ENCODE measurements around the gene LIPJ.

The LIPJ gene

DNA sequence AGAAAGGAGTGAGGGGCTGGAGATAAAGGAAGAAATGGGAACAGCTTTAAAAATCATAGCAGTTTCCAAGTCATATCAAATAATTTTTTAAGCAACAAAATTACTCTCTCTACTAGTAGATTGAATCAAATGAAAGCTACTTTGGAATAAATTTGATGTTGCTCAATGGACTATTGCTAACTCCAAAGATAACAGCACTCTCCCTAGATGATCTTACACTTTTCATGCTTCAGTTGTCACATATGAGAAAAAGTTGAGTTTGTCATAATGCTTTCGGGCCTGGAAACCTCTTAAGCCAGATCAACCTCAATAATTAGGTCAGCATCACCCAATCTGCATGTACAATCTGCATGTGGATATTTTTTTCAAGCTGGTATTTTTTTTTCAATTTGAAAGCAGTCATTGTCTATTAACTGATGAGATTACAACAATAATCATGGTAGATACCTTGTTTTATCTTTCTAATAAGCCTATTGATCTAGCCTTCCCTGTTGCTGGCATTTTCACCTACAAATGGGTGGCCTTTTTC, 31.3 kb downstream of the LIPJ start:
- Histone ChIP-seq H3K36me3 (replicated peaks) (no peaks in the 10 kb centered on the region), H3K27ac (no peak overlapping the region), H3K27me3 (replicated peaks) (no peaks in the 10 kb centered on the region), H3K4me3 (ENCODE audit: low read depth, low read length) (no peak overlapping the region)
- DNase-seq = no peak
- TF ChIP-seq, protein P1, sequence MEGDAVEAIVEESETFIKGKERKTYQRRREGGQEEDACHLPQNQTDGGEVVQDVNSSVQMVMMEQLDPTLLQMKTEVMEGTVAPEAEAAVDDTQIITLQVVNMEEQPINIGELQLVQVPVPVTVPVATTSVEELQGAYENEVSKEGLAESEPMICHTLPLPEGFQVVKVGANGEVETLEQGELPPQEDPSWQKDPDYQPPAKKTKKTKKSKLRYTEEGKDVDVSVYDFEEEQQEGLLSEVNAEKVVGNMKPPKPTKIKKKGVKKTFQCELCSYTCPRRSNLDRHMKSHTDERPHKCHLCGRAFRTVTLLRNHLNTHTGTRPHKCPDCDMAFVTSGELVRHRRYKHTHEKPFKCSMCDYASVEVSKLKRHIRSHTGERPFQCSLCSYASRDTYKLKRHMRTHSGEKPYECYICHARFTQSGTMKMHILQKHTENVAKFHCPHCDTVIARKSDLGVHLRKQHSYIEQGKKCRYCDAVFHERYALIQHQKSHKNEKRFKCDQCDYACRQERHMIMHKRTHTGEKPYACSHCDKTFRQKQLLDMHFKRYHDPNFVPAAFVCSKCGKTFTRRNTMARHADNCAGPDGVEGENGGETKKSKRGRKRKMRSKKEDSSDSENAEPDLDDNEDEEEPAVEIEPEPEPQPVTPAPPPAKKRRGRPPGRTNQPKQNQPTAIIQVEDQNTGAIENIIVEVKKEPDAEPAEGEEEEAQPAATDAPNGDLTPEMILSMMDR (IDR thresholded peaks at IDR 0.05; ENCODE audit: low read depth, low read length, missing control alignments) = no peak
- in situ Hi-C loops (cut with HindIII; ENCODE audit: low pct_ligation_motif_present, low sequenced_read_pairs) = no loop called here

- TF ChIP-seq, protein P1 (IDR thresholded peaks at IDR 0.05; ENCODE audit: low read depth, low read length, missing control alignments) = no peak
- no peaks in the 10 kb centered on the region for H3K36me3 ChIP-seq (replicated peaks)
- no peak for DNase-seq
- H3K4me3 ChIP-seq (ENCODE audit: low read depth, low read length) = no peak overlapping the region
- H3K27me3 ChIP-seq (replicated peaks) = no peaks in the 10 kb centered on the region
- in situ Hi-C loops (cut with HindIII; ENCODE audit: low pct_ligation_motif_present, low sequenced_read_pairs) = no loop called here
- no peak overlapping the region for H3K27ac ChIP-seq
These were observed 31.9 kb downstream of the LIPJ start for GRCh38 chr10:88618496-88618895.

DNA sequence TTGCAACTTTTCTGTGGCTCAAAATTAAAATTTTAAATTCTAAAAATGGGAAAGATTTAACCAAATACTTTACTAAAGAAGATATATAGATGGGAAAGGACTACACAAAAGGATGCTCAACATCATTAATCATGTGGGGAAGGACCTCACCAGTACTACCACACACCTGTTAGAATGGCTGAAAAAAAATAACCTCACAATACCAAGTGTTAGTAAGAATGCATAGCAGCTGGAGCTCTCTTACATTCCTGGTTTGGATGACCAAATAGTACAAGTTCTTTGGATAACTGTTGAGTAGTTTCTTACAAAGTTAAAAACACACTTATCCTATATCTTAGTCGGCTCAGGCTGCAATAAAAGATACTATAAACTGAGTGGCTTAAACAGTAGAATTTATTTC, 33.9 kb downstream of the LIPJ start:
- TF ChIP-seq, protein P1 (IDR thresholded peaks at IDR 0.05; ENCODE audit: low read depth, low read length, missing control alignments) = no peak
- no peak for DNase-seq
- in situ Hi-C loops (cut with HindIII; ENCODE audit: low pct_ligation_motif_present, low sequenced_read_pairs) = no loop called here
- H3K27ac ChIP-seq = no peak overlapping the region
- H3K36me3 ChIP-seq (replicated peaks) = no peaks in the 10 kb centered on the region
- H3K4me3 ChIP-seq (ENCODE audit: low read depth, low read length) = no peak overlapping the region
- no peaks in the 10 kb centered on the region for H3K27me3 ChIP-seq (replicated peaks)

DNA sequence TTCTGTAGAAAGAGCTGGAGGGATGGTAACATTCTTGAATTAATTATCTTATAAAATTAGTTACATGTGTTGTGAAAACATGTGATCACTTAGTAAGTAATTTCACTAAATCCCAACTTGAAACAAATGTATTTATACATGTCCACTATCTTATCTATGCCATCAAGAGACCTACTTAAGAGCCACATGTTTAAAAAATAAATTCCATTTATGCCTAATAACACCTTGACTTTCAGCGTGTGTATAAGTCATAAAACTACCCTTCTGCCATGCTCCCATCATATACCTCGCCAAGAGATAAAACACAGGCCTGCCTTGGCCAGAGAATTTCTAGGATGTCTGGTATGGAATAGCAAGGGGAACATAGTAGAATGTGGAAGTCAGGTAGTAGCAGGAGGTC, 37.3 kb downstream of the LIPJ start:
- TF ChIP-seq, protein P1 (IDR thresholded peaks at IDR 0.05; ENCODE audit: low read depth, low read length, missing control alignments) = no peak
- no peak for DNase-seq
- no peak overlapping the region for H3K27ac ChIP-seq
- no peaks in the 10 kb centered on the region for H3K27me3 ChIP-seq (replicated peaks)
- in situ Hi-C loops (cut with HindIII; ENCODE audit: low pct_ligation_motif_present, low sequenced_read_pairs) = no loop called here
- H3K4me3 ChIP-seq (ENCODE audit: low read depth, low read length) = no peak overlapping the region
- H3K36me3 ChIP-seq (replicated peaks) = no peaks in the 10 kb centered on the region

- no peak overlapping the region for H3K27ac ChIP-seq
- H3K36me3 ChIP-seq (replicated peaks) = no peaks in the 10 kb centered on the region
- TF ChIP-seq, protein P1 (IDR thresholded peaks at IDR 0.05; ENCODE audit: low read depth, low read length, missing control alignments) = no peak
- in situ Hi-C loops (cut with HindIII; ENCODE audit: low pct_ligation_motif_present, low sequenced_read_pairs) = no loop called here
- no peak for DNase-seq
- no peaks in the 10 kb centered on the region for H3K27me3 ChIP-seq (replicated peaks)
- no peak overlapping the region for H3K4me3 ChIP-seq (ENCODE audit: low read depth, low read length)
These were observed 38.3 kb downstream of the LIPJ start for GRCh38 chr10:88624840-88625239.

GRCh38 chr10:88640186-88640585, 53.6 kb downstream of the LIPJ start:
- DNase-seq = no peak
- TF ChIP-seq, protein P1 (IDR thresholded peaks at IDR 0.05; ENCODE audit: low read depth, low read length, missing control alignments) = no peak
- no peaks in the 10 kb centered on the region for H3K36me3 ChIP-seq (replicated peaks)
- in situ Hi-C loops (cut with HindIII; ENCODE audit: low pct_ligation_motif_present, low sequenced_read_pairs) = no loop called here
- H3K4me3 ChIP-seq (ENCODE audit: low read depth, low read length) = no peak overlapping the region
- H3K27me3 ChIP-seq (replicated peaks) = no peaks in the 10 kb centered on the region
- H3K27ac ChIP-seq = no peak overlapping the region
